ENCODE results near the gene INF2.
"Not testable (repeated sequence)": the region's sequence is repeated elsewhere in the genome, so short reads cannot be mapped to it uniquely, and the experiment has no call there.

The INF2 gene

DNA sequence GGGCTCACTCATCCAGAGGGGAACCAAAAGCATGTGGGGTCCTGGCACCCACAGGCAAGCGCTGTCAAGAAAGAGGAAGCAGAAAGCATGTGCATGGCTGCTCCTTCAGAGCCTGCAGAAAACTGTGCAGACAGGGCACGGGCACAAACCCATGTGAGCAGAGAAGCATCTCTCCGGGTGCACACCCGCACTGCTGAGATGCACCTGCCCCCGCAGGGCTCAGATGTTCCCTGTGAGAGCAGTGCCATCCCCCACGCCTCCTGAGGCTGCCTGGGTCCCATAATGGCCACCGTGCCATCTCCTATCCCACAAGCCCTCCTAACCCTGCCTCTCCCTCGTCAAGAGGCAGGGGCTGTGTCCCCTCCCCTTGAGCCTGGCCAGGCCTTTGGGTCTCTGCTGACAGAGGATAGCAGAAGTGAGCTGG, 32.3 kb upstream of the INF2 start:
- DNase-seq (ENCODE audit: low spot score), result no peak

DNA sequence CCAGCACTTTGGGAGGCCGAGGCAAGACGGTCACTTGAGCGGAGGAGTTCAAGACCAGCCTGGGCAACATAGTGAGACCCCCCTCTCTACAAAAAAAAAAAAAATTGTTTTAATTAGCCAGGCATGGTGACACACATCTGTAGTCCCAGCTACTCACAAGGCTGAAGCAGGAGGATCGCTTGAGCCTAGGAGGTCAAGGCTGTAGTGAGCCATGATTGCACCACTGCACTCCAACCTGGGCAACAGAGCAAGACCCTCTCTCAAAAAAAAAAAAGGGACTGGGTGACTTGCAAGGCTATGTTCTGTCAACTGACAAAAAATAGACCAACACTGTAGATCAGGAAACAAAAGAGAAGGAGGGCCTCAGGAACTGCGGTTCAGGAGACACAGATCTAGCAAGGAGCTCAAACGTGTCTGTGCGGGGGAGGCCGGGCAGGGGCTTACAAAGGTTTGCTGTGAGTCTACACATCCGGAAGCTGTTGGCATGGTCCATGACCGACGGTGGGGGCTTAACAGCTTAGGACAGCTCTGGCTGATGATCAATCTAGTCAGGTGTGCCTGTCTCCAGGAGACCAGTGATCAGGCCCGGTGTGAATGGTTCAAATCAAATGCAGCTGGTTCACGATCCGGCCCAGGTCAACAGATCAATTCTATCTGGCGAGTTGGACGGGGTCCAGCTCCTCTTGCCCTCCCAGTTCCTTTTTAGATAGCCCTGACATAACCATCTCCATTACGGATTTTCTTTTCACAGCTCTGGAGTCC, 31.7 kb upstream of the INF2 start:
- no peak for DNase-seq (ENCODE audit: low spot score)

DNA sequence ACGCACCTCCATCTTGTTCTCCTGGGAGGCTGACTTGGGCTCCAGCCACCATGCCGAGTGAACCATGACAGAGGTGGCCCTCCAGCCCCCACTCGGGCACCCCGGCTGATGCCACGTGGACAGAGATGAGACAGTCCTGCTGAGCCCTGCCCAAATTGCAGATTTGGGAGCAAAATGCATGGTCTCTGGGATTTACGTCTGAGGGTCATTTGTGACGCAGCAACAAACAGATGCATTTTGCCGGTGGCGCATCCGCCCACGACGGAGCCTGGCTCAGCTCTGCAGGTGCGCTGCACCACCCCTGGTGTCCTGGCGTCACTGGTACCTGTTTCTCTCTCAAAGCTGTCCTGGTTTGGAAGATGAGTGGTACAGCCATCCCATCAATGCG, 31.1 kb upstream of the INF2 start:
- DNase-seq (ENCODE audit: low spot score), result no peak

GRCh38 chr14:104659146-104659545, 30.3 kb upstream of the INF2 start:
- no peak for DNase-seq (ENCODE audit: low spot score)

- DNase-seq (ENCODE audit: low spot score), result no peak
Observed at GRCh38 chr14:104659764-104660523, 29.5 kb upstream of the INF2 start.

DNA sequence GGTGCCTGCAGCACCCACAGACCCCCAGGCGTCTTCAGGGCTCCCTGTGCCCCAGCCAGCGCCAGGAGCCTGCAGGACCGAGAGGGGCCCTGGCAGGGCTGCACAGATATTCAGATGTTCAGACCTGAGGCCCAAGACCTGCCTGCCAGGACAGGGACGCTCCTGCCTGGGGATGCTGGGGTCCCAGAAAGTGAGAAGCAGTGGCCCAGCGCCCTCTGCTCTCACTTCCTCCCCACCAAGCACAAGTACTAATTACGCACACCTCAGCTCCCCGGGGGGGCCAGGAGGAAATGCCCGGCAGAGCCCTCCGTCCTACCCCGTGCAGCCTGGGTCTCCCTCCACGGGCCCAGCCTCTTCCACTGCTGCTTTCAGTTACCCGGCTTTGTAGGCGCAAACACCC, 28.8 kb upstream of the INF2 start:
- no peak for DNase-seq (ENCODE audit: low spot score)

DNA sequence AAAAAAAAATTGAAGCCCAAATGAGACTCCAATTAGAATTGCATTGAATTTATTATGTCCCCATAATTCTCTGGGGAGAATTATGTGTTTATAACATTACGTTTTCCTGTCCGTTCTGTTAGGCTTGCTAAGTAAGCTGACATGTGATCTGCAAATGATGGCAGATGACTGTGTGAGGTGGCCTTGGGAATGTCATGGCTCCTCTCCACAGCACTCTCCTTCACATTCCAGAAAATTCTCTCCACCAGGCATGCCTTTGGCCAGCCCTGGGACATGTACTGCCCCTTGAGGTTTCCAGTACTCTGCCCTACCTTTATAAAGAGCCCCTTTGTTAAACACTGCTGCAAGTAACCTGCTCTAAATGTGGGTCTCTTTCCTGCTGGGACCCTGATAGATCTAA, 28.3 kb upstream of the INF2 start:
- DNase-seq (ENCODE audit: low spot score), result no peak

DNA sequence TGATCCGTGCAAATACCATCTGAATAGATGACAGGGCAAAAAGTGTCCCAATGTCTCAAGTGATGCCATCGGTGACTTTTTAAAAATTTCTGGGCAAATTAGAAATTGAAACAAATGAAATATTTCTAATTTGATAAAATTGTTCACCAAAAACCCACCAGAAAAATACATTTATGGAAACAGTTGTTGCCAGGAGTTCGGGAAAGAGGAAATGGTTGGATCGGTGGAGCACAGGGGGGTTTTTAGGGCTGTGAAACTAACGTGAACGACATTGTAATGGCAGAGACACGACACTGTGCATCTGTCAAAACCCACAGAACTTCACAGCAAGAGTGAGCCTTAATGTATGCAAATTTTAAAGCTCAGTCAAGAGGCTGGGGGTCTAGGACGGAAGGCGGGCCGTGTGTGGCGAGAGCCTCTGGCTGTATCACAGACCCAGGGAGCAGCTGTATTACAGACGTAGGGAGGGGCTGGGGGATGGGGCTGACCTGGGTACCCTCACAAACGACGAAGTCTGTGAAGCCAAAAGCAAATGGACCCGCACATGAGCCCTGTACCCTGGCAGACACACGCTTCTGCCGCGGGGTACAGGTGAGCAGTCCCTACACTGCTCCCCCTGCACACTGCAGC, 27.8 kb upstream of the INF2 start:
- not testable (repeated sequence) for DNase-seq (ENCODE audit: low spot score)

DNA sequence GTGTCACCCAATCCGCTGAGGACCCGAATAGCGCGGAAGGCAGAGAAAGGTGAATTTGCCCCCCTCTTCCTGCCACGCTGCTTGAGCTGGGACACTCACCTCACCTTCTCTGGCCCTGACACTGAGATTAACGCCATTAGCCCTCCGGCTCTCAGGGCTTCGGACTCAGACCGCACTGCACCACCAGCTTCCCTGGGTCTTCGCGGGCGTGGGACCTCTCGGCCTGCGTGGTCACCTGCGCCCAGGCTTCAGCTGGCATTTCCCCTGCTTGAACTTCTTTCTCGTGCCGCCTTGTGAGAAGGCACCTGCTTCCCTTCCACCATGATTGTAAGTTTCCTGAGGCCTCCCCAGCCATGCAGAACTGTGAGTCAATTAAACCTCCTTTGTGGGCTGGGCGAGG, 26.9 kb upstream of the INF2 start:
- not testable (repeated sequence) for DNase-seq (ENCODE audit: low spot score)

- DNase-seq (ENCODE audit: low spot score), result no peak
Observed at GRCh38 chr14:104664107-104664506, 25.3 kb upstream of the INF2 start.

DNA sequence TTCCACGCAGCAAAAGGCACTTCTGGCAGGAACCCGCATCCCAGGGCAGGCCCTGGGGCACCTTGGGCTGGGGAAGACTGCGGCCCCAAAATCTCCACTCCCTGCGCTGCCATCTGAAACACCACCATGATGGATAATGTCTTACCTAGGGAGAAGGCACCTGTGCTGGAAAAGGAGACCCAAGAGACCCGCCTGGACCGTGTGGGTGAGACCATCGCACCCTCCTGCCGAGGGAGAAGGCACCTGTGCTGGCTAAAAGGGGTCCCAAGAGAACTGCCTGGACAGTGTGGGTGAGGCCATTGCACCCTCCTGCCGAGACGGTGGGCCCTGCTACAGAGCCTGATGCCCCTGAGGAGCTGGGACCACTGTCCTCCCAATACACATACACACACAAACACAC, 24.8 kb upstream of the INF2 start:
- no peak for DNase-seq (ENCODE audit: low spot score)

DNA sequence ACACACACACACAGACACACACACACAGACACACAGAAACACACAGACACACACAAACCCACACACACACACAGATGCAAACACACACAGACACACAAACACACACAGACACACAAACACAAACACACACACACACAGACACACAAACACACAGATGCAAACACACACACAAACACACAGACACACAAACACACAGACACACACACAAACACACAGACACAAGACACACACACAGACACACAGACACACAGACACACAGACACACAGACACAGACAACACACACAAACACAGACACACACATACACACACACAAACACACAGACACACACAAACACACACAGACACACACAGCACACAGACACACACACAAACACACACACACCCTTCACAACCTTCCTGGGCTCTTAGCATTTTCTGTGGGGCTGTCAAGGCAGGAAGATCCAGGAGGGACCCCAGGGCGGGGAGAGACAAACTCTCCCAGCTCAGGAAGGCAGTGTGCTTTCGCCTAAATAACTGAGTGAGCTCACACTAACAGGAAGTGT, 24.2 kb upstream of the INF2 start:
- no peak for DNase-seq (ENCODE audit: low spot score)

DNA sequence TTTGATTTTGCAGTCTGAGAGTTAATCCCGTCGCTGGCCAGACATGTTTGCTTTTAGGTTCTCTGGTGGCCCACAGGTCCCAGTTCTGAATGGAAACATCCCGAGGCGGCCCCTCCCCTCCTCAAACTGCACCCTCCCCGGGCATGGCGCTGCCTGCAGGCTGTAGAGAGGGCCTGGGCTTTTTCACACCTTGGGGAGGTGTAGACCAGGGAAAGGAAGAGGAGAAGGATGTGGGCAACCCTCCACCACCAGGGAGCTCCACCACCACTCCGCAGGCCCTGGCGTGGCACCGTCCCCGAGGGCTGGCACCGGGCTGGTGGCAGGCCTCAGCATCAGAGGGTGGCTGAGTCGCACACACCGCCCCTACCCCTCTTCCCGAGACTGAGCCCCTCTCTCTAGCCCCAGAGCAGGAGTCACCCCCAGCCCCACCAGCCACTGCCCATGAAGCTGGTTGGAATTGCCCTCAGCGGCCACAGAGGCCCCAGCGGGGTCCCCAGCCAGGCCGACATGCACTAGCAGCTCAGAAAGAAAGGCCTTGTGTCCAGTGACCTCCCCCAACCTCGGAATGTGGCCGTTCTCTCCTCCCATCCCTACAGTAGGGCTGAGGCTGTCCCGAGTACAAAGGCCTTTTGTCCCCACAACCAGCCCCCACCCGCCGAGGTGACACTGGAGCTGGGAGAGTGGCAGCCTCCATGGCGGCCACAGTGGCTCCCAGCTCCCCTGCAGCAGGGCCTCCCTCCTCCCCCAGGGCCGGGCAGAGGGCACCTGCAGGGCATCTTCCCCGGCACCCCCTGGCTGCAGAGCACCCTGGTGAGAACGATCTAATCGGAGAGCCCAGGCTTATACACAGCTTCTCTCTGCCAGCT, 23.5 kb upstream of the INF2 start:
- DNase-seq (ENCODE audit: low spot score), result no peak

- DNase-seq (ENCODE audit: low spot score), result not testable (repeated sequence)
Observed at GRCh38 chr14:104666523-104666895, 22.9 kb upstream of the INF2 start.

DNA sequence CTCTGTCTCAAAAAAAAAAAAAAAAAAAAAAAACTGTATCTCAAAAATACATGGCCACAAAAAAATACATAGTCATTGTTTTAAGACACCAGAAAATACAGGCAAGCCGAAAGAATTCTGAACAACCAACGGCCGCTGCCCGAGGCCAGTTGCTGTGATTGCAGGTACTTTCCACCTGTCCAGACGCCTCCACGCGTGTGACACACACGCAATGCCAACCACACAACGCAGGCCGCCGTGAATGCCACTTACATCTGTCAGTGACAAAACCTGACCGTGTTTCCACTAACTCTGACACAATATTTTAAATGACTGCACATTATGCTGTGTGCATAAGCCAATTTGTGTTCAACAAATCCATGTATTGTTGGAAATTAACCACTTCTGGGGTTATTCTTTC, 22.4 kb upstream of the INF2 start:
- no peak for DNase-seq (ENCODE audit: low spot score)

GRCh38 chr14:104669697-104670096, 19.7 kb upstream of the INF2 start:
- DNase-seq (ENCODE audit: low spot score), result no peak

- not testable (repeated sequence) for DNase-seq (ENCODE audit: low spot score)
Observed at GRCh38 chr14:104671330-104671977, 18.0 kb upstream of the INF2 start.

- DNase-seq (ENCODE audit: low spot score), result not testable (repeated sequence)
Observed at GRCh38 chr14:104672119-104672518, 17.3 kb upstream of the INF2 start.

DNA sequence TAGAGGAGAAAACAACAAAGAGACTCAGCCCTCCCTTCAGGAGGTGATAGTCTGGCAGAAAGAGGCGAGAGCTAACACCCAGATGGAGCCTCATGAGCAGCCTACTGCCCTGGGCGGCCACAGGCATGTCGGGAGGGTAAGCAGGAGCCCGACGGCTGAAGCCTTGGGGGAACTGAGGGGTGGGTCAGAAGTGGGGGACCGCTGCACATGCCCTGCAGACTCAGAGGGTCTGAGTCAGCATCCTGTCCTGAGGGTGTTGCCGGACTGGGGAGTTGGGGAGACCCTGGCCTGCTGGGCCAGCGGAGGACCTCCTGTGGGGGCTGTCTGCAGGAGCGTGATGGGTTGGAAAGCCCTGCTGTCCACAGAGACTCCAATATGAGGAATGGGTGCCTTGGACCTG, 15.9 kb upstream of the INF2 start:
- no peak for DNase-seq (ENCODE audit: low spot score)

- DNase-seq (ENCODE audit: low spot score), result no peak
Observed at GRCh38 chr14:104675447-104675846, 14.0 kb upstream of the INF2 start.

DNA sequence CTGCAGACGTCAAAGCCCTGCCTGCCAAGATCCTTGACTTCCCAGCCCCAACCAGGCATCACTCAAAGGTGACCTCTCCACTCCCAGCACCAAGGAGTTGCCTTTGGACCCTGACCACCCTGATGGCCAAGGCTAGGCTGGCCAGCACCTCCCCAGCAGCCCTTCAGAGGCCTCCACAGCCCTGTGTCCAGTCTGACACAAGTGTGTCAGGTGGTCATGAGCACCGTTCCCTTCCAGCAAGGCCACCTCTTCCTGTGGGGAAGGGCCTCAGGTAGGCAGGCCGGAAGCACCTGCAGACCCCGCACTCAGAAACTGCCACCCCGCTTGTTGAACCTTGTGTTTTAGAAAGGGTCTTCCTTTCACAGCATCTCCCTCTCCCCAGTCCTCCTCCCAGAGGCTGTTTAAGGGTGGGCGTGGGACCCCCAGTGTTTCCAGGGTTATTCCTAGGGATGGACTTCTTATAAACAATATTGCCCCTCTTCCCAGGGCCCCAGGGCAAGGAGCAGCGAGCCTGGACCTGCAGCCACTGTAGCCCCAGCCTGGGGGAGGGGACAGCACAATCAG, 13.2 kb upstream of the INF2 start:
- no peak for DNase-seq (ENCODE audit: low spot score)
